HG02840 (cell line): Measurements from ENCODE around the gene KIF1B.
A peak's percentile ranks its signal among the peaks of the same experiment; 100 is the strongest.

Experiments used
- ATAC-seq: cut with Tn5 transposase; IDR thresholded peaks from one replicate; pipeline ENCODE4 v1.9.1; 2021; ENCODE audit warnings: mild to moderate bottlenecking, moderate library complexity, moderate number of reproducible peaks; ENCODE audit not compliant: unreplicated experiment, low FRiP score

Gene KIF1B, protein sequence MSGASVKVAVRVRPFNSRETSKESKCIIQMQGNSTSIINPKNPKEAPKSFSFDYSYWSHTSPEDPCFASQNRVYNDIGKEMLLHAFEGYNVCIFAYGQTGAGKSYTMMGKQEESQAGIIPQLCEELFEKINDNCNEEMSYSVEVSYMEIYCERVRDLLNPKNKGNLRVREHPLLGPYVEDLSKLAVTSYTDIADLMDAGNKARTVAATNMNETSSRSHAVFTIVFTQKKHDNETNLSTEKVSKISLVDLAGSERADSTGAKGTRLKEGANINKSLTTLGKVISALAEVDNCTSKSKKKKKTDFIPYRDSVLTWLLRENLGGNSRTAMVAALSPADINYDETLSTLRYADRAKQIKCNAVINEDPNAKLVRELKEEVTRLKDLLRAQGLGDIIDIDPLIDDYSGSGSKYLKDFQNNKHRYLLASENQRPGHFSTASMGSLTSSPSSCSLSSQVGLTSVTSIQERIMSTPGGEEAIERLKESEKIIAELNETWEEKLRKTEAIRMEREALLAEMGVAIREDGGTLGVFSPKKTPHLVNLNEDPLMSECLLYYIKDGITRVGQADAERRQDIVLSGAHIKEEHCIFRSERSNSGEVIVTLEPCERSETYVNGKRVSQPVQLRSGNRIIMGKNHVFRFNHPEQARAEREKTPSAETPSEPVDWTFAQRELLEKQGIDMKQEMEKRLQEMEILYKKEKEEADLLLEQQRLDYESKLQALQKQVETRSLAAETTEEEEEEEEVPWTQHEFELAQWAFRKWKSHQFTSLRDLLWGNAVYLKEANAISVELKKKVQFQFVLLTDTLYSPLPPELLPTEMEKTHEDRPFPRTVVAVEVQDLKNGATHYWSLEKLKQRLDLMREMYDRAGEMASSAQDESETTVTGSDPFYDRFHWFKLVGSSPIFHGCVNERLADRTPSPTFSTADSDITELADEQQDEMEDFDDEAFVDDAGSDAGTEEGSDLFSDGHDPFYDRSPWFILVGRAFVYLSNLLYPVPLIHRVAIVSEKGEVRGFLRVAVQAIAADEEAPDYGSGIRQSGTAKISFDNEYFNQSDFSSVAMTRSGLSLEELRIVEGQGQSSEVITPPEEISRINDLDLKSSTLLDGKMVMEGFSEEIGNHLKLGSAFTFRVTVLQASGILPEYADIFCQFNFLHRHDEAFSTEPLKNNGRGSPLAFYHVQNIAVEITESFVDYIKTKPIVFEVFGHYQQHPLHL (N-terminal part only)

DNA sequence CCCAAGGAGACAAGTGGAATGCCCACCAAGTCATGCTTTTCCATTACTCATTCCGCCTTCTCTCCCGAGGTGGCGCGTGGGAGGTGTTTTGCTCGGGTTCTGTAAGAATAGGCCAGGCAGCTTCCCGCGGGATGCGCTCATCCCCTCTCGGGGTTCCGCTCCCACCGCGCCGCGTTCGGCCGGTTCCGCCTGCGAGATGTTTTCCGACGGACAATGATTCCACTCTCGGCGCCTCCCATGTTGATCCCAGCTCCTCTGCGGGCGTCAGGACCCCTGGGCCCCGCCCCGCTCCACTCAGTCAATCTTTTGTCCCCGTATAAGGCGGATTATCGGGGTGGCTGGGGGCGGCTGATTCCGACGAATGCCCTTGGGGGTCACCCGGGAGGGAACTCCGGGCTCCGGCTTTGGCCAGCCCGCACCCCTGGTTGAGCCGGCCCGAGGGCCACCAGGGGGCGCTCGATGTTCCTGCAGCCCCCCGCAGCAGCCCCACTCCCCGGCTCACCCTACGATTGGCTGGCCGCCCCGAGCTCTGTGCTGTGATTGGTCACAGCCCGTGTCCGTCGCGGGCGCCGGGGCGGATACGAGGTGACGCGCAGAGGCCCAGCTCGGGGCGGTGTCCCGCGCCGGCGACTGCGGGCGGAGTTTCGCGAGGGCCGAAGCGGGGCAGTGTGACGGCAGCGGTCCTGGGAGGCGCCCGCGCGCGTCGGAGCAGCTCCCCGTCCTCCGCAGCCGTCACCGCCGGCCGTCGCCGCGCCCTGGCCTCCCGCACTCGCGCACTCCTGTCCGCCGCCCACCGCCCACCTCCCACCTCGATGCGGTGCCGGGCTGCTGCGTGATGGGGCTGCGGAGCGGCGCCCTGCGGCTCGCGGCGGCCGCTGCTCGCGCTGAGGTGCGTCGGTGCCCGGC is at the start of gene KIF1B:
KIF1B (plus strand) TSS at position 666 of the 906 bp plus-strand sequence. CDS start 21,759 bp downstream, outside the sequence.
- ATAC-seq = peak; percentile 94

GRCh38 chr1:10160907-10161490 is 49.4 kb upstream of the KIF1B start:
- no peak for ATAC-seq

DNA sequence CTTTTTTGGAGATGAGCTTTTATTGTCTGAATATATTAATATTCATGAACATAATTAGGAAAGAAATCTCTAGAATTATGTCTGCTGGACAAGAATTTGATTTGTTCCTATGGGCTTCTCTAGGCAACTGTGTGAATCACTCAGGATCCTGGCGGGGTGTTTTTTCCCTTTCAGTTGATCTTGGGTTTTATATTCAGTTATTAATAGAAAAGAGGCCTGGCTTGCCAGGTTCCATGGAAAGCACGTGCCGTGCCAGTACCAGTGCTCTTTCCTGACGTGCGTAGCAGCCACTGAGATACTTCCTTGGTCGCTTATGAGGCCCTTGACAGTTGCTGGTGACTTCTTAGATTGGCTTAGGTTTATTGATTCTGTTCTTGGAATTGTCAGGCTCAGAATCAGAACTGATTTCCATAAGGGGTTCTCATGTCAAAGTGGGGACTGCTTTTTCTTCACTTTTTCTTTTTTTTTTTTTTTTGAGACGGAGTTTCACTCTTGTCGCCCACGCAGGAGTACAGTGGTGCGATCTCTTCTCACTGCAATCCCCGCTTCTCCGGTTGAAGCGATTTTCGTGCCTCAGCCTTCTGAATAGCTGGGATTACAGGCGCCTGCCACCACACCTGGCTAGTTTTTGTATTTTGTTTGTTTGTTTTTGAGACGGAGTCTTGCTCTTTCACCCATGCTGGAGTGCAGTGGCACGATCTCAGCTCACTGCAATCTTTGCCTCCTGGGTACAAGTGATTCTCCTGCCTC is 48.7 kb upstream of the KIF1B start:
- ATAC-seq = no peak

GRCh38 chr1:10168912-10169514 is 41.4 kb upstream of the KIF1B start:
- ATAC-seq = no peak

GRCh38 chr1:10170239-10170574 is 40.2 kb upstream of the KIF1B start:
- no peak for ATAC-seq

GRCh38 chr1:10171105-10171767 is 39.1 kb upstream of the KIF1B start:
- ATAC-seq = no peak

- ATAC-seq = no peak
These were observed 38.2 kb upstream of the KIF1B start for GRCh38 chr1:10171995-10172669.

DNA sequence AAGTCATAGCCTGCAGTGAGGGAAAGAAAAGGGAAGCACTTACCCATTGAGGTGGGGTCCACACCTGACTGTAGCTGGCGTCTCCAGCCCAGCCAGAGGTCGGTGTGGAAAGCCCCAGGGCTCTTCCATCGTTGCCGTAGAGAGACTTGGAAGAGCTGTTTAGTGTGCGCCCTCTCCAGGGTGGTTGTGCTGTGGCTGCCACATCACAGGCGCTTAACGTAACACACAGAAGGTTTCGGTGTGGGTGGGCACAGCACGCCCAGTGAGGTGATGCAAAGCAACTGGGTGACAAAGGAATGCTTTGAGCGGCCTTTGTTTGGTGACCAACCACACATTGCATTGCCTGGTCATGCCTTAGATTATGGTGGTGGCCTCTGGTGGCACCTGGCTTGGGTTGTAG is 36.8 kb upstream of the KIF1B start:
- no peak for ATAC-seq

DNA sequence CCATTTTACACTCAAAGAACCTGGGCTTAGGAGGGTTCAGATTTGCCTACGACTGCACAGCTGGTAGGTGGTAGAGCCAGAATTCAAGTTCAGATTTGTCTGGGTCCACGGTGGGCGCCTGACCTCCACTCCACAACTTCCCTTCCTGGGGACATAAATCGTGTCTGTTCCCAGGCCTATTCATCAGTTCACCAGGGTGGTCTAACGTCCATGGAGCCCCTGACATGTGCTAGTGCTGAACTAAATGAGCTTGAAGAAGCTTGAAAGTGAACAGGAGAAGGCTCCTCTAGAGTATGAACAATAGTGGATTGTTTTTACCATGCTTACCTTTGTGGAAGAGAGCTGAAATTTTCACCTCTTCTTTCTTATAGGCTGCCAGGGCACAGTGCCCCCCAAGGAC is 32.5 kb upstream of the KIF1B start:
- ATAC-seq = no peak

DNA sequence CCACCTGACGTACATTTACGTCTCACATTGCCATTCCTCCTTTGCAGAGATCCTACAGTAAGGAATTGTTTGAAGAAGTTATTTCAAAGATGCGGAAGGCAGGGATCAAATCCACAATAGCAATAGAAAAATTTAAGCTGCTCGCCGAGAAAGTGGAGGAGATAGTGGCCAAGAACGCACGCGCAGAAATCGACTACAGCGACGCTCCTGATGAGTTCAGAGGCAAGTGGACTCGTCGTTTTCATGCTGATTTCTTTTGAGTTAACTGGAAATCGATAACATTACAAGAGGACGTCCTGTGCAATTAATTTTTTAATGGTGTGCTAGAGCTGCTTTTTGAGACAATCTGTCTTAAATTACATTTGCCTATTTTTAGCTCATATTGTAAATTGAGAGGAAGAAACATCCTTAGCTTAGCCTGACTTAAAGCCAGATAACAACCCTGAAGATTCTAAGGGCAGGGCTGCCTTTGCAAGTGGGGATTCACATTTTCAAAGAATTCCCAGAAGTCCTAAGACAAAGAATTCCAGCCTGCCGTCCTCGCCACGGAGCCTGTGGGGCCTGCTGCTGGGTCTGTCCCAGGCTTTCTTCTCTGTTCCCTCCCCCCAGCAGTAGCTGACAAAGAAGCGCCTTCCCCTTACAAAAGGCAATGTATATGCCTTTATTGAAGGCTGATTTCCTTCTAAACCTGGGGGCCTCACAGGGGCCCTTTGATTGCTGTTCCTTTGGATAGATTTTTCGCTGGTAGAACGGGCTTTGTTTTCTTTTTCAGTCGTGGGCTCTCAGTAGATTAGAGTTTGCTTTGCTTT is 31.6 kb upstream of the KIF1B start:
- ATAC-seq = no peak

GRCh38 chr1:10179406-10180091 is 30.8 kb upstream of the KIF1B start:
- no peak for ATAC-seq

- ATAC-seq = no peak
These were observed 29.2 kb upstream of the KIF1B start for GRCh38 chr1:10181154-10181553.

- ATAC-seq = no peak
These were observed 24.6 kb upstream of the KIF1B start for GRCh38 chr1:10185759-10186158.

DNA sequence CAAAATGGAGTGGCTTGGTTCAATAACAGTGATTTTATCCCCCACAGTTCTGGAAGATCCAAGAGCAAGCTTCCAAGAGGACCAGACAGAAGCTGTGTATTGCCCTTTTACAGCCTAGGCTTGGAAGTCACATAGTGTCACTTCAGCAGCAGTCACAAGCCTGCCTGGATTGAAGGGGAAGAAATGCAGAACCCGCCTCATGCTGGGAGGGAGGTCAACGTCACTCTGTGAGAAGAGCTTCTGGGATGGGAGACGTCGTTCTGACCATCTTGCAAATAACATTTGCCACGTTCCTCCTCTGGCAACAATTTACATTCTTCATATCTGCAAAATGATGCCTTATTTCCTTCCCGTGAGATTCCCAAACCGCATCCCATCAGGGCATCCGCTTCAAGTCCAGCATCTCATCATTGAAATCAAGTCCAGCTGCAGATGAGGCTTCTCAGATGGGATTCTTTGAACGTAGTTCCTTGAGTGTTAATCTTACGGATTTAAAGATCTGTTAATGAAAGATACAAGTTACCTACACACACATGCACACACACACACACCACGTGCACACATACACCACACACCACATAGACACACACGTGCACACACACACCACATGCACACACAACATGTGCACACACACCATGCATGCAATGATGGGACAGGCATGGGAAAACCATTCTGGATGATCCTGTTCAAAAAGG is 23.9 kb upstream of the KIF1B start:
- ATAC-seq = no peak

GRCh38 chr1:10187026-10187334 is 23.4 kb upstream of the KIF1B start:
- ATAC-seq = no peak
